ENCODE data around the gene NDUFV1. TPM values are rescaled to one million over a fixed set of nuclear protein-coding genes. Genes with fewer than 3 reads are reported as not detected.

Gene NDUFV1
- total and polyA plus RNA-seq, 9 of the 15 experiments (the other 6 are each of a cell fraction or from before 2014, with no cell fraction given): 10.8 to 423 (median 209) TPM

- TF ChIP-seq USF2 (CRISPR knock-in tag; IDR thresholded peaks at IDR 0.05) (peak; percentile 41; the same call in 1 of the 2 replicates), BDP1 (IDR thresholded peaks at IDR 0.05; ENCODE audit: insufficient read depth, insufficient read length) (no peak), ELF4 (CRISPR knock-in tag; IDR thresholded peaks at IDR 0.05) (no peak), LCOR (CRISPR knock-in tag; IDR thresholded peaks at IDR 0.05) (no peak), GABPB2 (CRISPR knock-in tag; conservative IDR thresholded peaks at IDR 0.05) (no peak), PML (IDR thresholded peaks at IDR 0.05; ENCODE audit: low read length) (no peak), RNF2 (IDR thresholded peaks at IDR 0.05) (no peak), BRF1 (IDR thresholded peaks at IDR 0.05; ENCODE audit: borderline replicate concordance, extremely low read depth, insufficient read length) (no peak), ZKSCAN8 (CRISPR knock-in tag; IDR thresholded peaks at IDR 0.05) (0 out of 2 replicates have a peak, but pooled peaks have one; percentile 26), CBFA2T3 (IDR thresholded peaks at IDR 0.05) (peak; percentile 78), SNIP1 (IDR thresholded peaks at IDR 0.05; ENCODE audit: low read depth) (no peak), RBM34 (IDR thresholded peaks at IDR 0.05; ENCODE audit: borderline replicate concordance, insufficient read depth, low read length) (no peak), ZNF778 (CRISPR knock-in tag; IDR thresholded peaks at IDR 0.05) (no peak), E2F6 (IDR thresholded peaks at IDR 0.05; ENCODE audit: borderline replicate concordance in 1 of 2, extremely low read depth in 1 of 2, insufficient read depth in 1 of 2, insufficient read length in 1 of 2, low read depth in 1 of 2, low read length in 1 of 2, poor library complexity in 1 of 2, severe bottlenecking in 1 of 2) (no peak)
- TF ChIP-seq, protein P1, sequence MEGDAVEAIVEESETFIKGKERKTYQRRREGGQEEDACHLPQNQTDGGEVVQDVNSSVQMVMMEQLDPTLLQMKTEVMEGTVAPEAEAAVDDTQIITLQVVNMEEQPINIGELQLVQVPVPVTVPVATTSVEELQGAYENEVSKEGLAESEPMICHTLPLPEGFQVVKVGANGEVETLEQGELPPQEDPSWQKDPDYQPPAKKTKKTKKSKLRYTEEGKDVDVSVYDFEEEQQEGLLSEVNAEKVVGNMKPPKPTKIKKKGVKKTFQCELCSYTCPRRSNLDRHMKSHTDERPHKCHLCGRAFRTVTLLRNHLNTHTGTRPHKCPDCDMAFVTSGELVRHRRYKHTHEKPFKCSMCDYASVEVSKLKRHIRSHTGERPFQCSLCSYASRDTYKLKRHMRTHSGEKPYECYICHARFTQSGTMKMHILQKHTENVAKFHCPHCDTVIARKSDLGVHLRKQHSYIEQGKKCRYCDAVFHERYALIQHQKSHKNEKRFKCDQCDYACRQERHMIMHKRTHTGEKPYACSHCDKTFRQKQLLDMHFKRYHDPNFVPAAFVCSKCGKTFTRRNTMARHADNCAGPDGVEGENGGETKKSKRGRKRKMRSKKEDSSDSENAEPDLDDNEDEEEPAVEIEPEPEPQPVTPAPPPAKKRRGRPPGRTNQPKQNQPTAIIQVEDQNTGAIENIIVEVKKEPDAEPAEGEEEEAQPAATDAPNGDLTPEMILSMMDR (IDR thresholded peaks at IDR 0.05 in 2 of 3, conservative IDR thresholded peaks at IDR 0.05 in 1 of 3; ENCODE audit: insufficient read depth in 2 of 3, low read depth in 1 of 3, low read length in 3 of 3): peak; percentile 80 to 82 (median 81)
- TF ChIP-seq, protein P2, sequence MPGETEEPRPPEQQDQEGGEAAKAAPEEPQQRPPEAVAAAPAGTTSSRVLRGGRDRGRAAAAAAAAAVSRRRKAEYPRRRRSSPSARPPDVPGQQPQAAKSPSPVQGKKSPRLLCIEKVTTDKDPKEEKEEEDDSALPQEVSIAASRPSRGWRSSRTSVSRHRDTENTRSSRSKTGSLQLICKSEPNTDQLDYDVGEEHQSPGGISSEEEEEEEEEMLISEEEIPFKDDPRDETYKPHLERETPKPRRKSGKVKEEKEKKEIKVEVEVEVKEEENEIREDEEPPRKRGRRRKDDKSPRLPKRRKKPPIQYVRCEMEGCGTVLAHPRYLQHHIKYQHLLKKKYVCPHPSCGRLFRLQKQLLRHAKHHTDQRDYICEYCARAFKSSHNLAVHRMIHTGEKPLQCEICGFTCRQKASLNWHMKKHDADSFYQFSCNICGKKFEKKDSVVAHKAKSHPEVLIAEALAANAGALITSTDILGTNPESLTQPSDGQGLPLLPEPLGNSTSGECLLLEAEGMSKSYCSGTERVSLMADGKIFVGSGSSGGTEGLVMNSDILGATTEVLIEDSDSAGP (CRISPR knock-in tag; IDR thresholded peaks at IDR 0.05): no peak
- TF ChIP-seq, protein P3, sequence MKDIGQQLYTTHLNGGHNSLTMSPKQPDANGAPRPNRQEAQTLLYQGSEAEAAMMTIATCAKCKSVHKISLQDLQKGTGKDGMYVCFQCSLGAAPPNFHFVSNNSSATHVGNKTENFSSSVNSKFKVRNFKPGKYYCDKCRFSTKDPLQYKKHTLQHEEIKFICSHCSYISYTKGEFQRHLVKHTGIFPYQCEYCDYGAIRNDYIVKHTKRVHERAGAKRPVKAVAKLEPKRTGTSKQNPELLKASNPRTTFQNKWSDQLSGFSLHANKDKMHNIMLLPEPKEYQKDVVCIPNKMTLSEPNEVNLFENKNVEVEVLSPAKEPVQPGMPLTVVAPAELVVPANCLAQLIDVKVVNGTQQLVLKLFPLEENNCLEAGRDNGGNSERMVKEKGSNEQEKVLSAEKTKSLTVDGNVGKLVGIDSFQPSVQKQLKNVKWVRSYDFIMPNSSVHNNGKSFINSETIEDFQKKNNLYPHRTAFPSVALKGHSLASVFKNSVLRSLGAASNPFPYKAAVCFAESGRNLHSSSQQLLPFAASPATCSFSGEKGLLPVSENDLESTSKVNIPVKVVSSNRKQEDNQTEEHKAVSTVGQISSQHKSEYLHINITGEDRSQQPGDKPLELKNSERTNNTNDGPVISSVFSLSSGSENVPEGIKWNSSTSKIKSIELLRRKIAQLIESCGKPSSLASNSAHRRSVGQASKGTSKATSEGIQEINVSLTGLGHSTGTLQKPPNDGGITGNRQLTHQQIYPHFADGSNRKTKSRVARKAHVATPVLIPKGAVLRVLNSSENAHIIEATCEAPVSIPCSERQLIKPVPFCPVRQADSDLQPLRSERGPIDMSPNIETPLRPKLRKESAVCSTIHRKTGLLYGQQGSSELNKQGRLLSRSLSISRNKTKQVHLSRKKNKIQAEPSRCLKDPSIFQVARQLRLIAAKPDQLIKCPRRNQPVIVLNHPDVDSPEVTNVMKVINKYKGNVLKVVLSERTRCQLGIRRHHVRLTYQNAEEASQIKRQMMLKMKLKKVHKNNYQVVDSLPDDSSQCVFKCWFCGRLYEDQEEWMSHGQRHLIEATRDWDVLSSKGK (CRISPR knock-in tag; IDR thresholded peaks at IDR 0.05): no peak
- TF ChIP-seq, protein P4, sequence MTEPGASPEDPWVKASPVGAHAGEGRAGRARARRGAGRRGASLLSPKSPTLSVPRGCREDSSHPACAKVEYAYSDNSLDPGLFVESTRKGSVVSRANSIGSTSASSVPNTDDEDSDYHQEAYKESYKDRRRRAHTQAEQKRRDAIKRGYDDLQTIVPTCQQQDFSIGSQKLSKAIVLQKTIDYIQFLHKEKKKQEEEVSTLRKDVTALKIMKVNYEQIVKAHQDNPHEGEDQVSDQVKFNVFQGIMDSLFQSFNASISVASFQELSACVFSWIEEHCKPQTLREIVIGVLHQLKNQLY (CRISPR knock-in tag; conservative IDR thresholded peaks at IDR 0.05): no peak
Observed at GRCh38 chr11:67572747-67573419, 33.9 kb upstream of the NDUFV1 start (continued).
